ENCODE measurements around the gene HECW1.

HECW1 gene

GRCh38 chr7:43292384-43292783, 179.9 kb downstream of the HECW1 start:
- Histone ChIP-seq H3K4me3 (no peak overlapping the region), H3K36me3 (replicated peaks) (no peaks in the 10 kb centered on the region), H3K9me3 (peaks cover 18% of the 10 kb centered on the region), H3K27me3 (ENCODE audit: low read depth) (no peaks in the 10 kb centered on the region), H3K4me1 (peaks cover 7% of the 10 kb centered on the region)
- in situ Hi-C loops (cut with MboI; ENCODE audit: low sequenced_read_pairs) = no loop called here
- DNase-seq (ENCODE audit: low spot score in 2 of 2) = no peak

GRCh38 chr7:43294080-43294630, 181.7 kb downstream of the HECW1 start:
- H3K27me3 ChIP-seq (ENCODE audit: low read depth) = no peaks in the 10 kb centered on the region
- H3K36me3 ChIP-seq (replicated peaks) = no peaks in the 10 kb centered on the region
- in situ Hi-C loops (cut with MboI; ENCODE audit: low sequenced_read_pairs) = no loop called here
- H3K4me1 ChIP-seq = peaks cover 7% of the 10 kb centered on the region
- H3K9me3 ChIP-seq = peaks cover 18% of the 10 kb centered on the region
- no peak for DNase-seq (ENCODE audit: low spot score in 2 of 2)
- no peak overlapping the region for H3K4me3 ChIP-seq

- in situ Hi-C loops (cut with MboI; ENCODE audit: low sequenced_read_pairs) = no loop called here
- H3K4me1 ChIP-seq = peaks cover 7% of the 10 kb centered on the region
- peaks cover 11% of the 10 kb centered on the region for H3K9me3 ChIP-seq
- no peak overlapping the region for H3K4me3 ChIP-seq
- no peaks in the 10 kb centered on the region for H3K36me3 ChIP-seq (replicated peaks)
- no peaks in the 10 kb centered on the region for H3K27me3 ChIP-seq (ENCODE audit: low read depth)
- DNase-seq (ENCODE audit: low spot score in 2 of 2) = no peak
Observed at GRCh38 chr7:43295429-43295828, 183.0 kb downstream of the HECW1 start.

- Histone ChIP-seq H3K4me1 (peaks cover 7% of the 10 kb centered on the region), H3K4me3 (no peak overlapping the region), H3K36me3 (replicated peaks) (no peaks in the 10 kb centered on the region), H3K27me3 (ENCODE audit: low read depth) (no peaks in the 10 kb centered on the region), H3K9me3 (peaks cover 5% of the 10 kb centered on the region)
- in situ Hi-C loops (cut with MboI; ENCODE audit: low sequenced_read_pairs) = no loop called here
- DNase-seq (ENCODE audit: low spot score in 2 of 2) = no peak
Observed at GRCh38 chr7:43296306-43296705, 183.9 kb downstream of the HECW1 start.

- H3K4me1 ChIP-seq = no peaks in the 10 kb centered on the region
- DNase-seq (ENCODE audit: low spot score in 2 of 2) = no peak
- H3K27me3 ChIP-seq (ENCODE audit: low read depth) = no peaks in the 10 kb centered on the region
- in situ Hi-C loops (cut with MboI; ENCODE audit: low sequenced_read_pairs) = no loop called here
- H3K36me3 ChIP-seq (replicated peaks) = no peaks in the 10 kb centered on the region
- H3K4me3 ChIP-seq = no peak overlapping the region
- no peaks in the 10 kb centered on the region for H3K9me3 ChIP-seq
Observed at GRCh38 chr7:43298617-43299016, 186.2 kb downstream of the HECW1 start.

- Histone ChIP-seq H3K9me3 (no peaks in the 10 kb centered on the region), H3K36me3 (replicated peaks) (no peaks in the 10 kb centered on the region), H3K4me3 (no peak overlapping the region), H3K4me1 (no peaks in the 10 kb centered on the region), H3K27me3 (ENCODE audit: low read depth) (no peaks in the 10 kb centered on the region)
- in situ Hi-C loops (cut with MboI; ENCODE audit: low sequenced_read_pairs) = no loop called here
- no peak for DNase-seq (ENCODE audit: low spot score in 2 of 2)
Observed at GRCh38 chr7:43300121-43300520, 187.7 kb downstream of the HECW1 start.

GRCh38 chr7:43302211-43302711, 189.8 kb downstream of the HECW1 start:
- Histone ChIP-seq H3K9me3 (no peaks in the 10 kb centered on the region), H3K4me1 (no peaks in the 10 kb centered on the region; the same call in 1 of the 2 replicates), H3K36me3 (replicated peaks) (no peaks in the 10 kb centered on the region), H3K27me3 (ENCODE audit: low read depth) (no peaks in the 10 kb centered on the region), H3K4me3 (no peak overlapping the region)
- in situ Hi-C loops (cut with MboI; ENCODE audit: low sequenced_read_pairs) = no loop called here
- no peak for DNase-seq (ENCODE audit: low spot score in 2 of 2)

GRCh38 chr7:43302773-43303460, 190.5 kb downstream of the HECW1 start:
- Histone ChIP-seq H3K4me1 (no peaks in the 10 kb centered on the region; the same call in 1 of the 2 replicates), H3K36me3 (replicated peaks) (no peaks in the 10 kb centered on the region), H3K4me3 (no peak overlapping the region), H3K27me3 (ENCODE audit: low read depth) (no peaks in the 10 kb centered on the region), H3K9me3 (no peaks in the 10 kb centered on the region)
- DNase-seq (ENCODE audit: low spot score in 2 of 2) = no peak
- in situ Hi-C loops (cut with MboI; ENCODE audit: low sequenced_read_pairs) = no loop called here

- in situ Hi-C loops (cut with MboI; ENCODE audit: low sequenced_read_pairs) = no loop called here
- H3K4me3 ChIP-seq = no peak overlapping the region
- no peaks in the 10 kb centered on the region for H3K27me3 ChIP-seq (ENCODE audit: low read depth)
- no peak for DNase-seq (ENCODE audit: low spot score in 2 of 2)
- no peaks in the 10 kb centered on the region; the same call in 1 of the 2 replicates for H3K4me1 ChIP-seq
- no peaks in the 10 kb centered on the region for H3K36me3 ChIP-seq (replicated peaks)
- no peaks in the 10 kb centered on the region for H3K9me3 ChIP-seq
Observed at GRCh38 chr7:43303740-43304241, 191.3 kb downstream of the HECW1 start.

- no peaks in the 10 kb centered on the region for H3K9me3 ChIP-seq
- H3K4me3 ChIP-seq = no peak overlapping the region
- in situ Hi-C loops (cut with MboI; ENCODE audit: low sequenced_read_pairs) = no loop called here
- DNase-seq (ENCODE audit: low spot score in 2 of 2) = no peak
- H3K4me1 ChIP-seq = no peaks in the 10 kb centered on the region; the same call in 1 of the 2 replicates
- H3K27me3 ChIP-seq (ENCODE audit: low read depth) = no peaks in the 10 kb centered on the region
- H3K36me3 ChIP-seq (replicated peaks) = no peaks in the 10 kb centered on the region
Observed at GRCh38 chr7:43306404-43306803, 194.0 kb downstream of the HECW1 start.

- H3K4me1 ChIP-seq = no peaks in the 10 kb centered on the region; the same call in 1 of the 2 replicates
- H3K9me3 ChIP-seq = no peaks in the 10 kb centered on the region
- H3K27me3 ChIP-seq (ENCODE audit: low read depth) = no peaks in the 10 kb centered on the region
- no peak for DNase-seq (ENCODE audit: low spot score in 2 of 2)
- no peak overlapping the region for H3K4me3 ChIP-seq
- in situ Hi-C loops (cut with MboI; ENCODE audit: low sequenced_read_pairs) = no loop called here
- H3K36me3 ChIP-seq (replicated peaks) = no peaks in the 10 kb centered on the region
Observed at GRCh38 chr7:43307522-43307921, 195.1 kb downstream of the HECW1 start.

GRCh38 chr7:43308913-43309705, 196.7 kb downstream of the HECW1 start:
- Histone ChIP-seq H3K36me3 (replicated peaks) (no peaks in the 10 kb centered on the region), H3K27me3 (ENCODE audit: low read depth) (no peaks in the 10 kb centered on the region), H3K4me1 (no peaks in the 10 kb centered on the region; the same call in 1 of the 2 replicates), H3K4me3 (no peak overlapping the region), H3K9me3 (no peaks in the 10 kb centered on the region)
- DNase-seq (ENCODE audit: low spot score in 2 of 2) = no peak
- in situ Hi-C loops (cut with MboI; ENCODE audit: low sequenced_read_pairs) = no loop called here

GRCh38 chr7:43309706-43310022, 197.2 kb downstream of the HECW1 start:
- Histone ChIP-seq H3K27me3 (ENCODE audit: low read depth) (no peaks in the 10 kb centered on the region), H3K9me3 (no peaks in the 10 kb centered on the region), H3K4me1 (no peaks in the 10 kb centered on the region; the same call in 1 of the 2 replicates), H3K4me3 (no peak overlapping the region), H3K36me3 (replicated peaks) (no peaks in the 10 kb centered on the region)
- in situ Hi-C loops (cut with MboI; ENCODE audit: low sequenced_read_pairs) = no loop called here
- DNase-seq (ENCODE audit: low spot score in 2 of 2) = no peak

GRCh38 chr7:43311052-43311451, 198.6 kb downstream of the HECW1 start:
- H3K27me3 ChIP-seq (ENCODE audit: low read depth) = no peaks in the 10 kb centered on the region
- no peak for DNase-seq (ENCODE audit: low spot score in 2 of 2)
- H3K4me1 ChIP-seq = no peaks in the 10 kb centered on the region; the same call in 1 of the 2 replicates
- no peaks in the 10 kb centered on the region for H3K9me3 ChIP-seq
- H3K36me3 ChIP-seq (replicated peaks) = no peaks in the 10 kb centered on the region
- no peak overlapping the region for H3K4me3 ChIP-seq
- in situ Hi-C loops (cut with MboI; ENCODE audit: low sequenced_read_pairs) = no loop called here

Data from HAP-1 (cell line).